ENCODE measurements around the gene SYNM. TPM values are rescaled to one million over a fixed set of nuclear protein-coding genes. Genes with fewer than 3 reads are reported as not detected.

The SYNM gene
- 3.9 and 6.1 TPM in 2 replicates for total RNA-seq

GRCh38 chr15:99104788-99105513 lies at the start of gene SYNM:
Gene SYNM, plus strand, starts transcription at chr15:99105080. Its CDS starts 120 bp downstream, at chr15:99105200.

Other genes with a start within 250 kb of the SYNM start
- gene PGPEP1L, start 97.3 kb upstream of the SYNM start, total RNA-seq, result not detected in 2 replicates
- 17.8 and 34.4 TPM in 2 replicates for gene TTC23, start 144.5 kb downstream of the SYNM start, total RNA-seq
- 7.7 and 17.5 TPM in 2 replicates for gene LRRC28, start 146.4 kb downstream of the SYNM start, total RNA-seq

Measured in regular cardiac myocyte (primary cell).